IPS-20b (cell line): Measurements from ENCODE around the gene MYO1A.

Experiments
- H3K27ac ChIP-seq: one replicate; pipeline ENCODE4 v1.5.1; 2013; ENCODE audit warnings: low read length
- H3K27me3 ChIP-seq: 2 replicates; pipeline ENCODE4 v1.6.1; 2013; ENCODE audit warnings: mild to moderate bottlenecking, low read length, inconsistent platforms; ENCODE audit not compliant: insufficient read depth
- H3K36me3 ChIP-seq: 2 replicates; pipeline ENCODE4 v1.6.1; 2013; ENCODE audit warnings: low read depth, mild to moderate bottlenecking, inconsistent platforms, low read length, moderate library complexity; ENCODE audit not compliant: insufficient read depth
- H3K4me1 ChIP-seq: 2 replicates; pipeline ENCODE4 v1.6.1; 2013; ENCODE audit warnings: mild to moderate bottlenecking, control low read depth, inconsistent platforms, low read length, moderate library complexity; ENCODE audit not compliant: insufficient read depth
- H3K4me3 ChIP-seq: 2 replicates; pipeline ENCODE4 v1.5.1; 2013; ENCODE audit warnings: mild to moderate bottlenecking, low read length, inconsistent platforms
- H3K9ac ChIP-seq: 2 replicates; pipeline ENCODE4 v1.6.1; 2013; ENCODE audit warnings: low read depth, mild to moderate bottlenecking, inconsistent platforms, low read length, moderate library complexity
- H3K9me3 ChIP-seq: 2 replicates; pipeline ENCODE4 v1.6.1; 2013; ENCODE audit warnings: mild to moderate bottlenecking, low read depth, low read length, inconsistent platforms; ENCODE audit not compliant: insufficient read depth

Gene MYO1A

GRCh38 chr12:57092529-57092862, 42.6 kb upstream of the MYO1A start:
- peaks cover 10% of the 10 kb centered on the region; the same call in 1 of the 2 replicates for H3K4me1 ChIP-seq
- H3K27me3 ChIP-seq = no peaks in the 10 kb centered on the region
- H3K4me3 ChIP-seq = no peak overlapping the region
- H3K27ac ChIP-seq = no peak overlapping the region
- H3K36me3 ChIP-seq = peaks cover 56% of the 10 kb centered on the region
- no peak overlapping the region for H3K9ac ChIP-seq
- H3K9me3 ChIP-seq = no peaks in the 10 kb centered on the region

- no peak overlapping the region for H3K9ac ChIP-seq
- no peak overlapping the region for H3K27ac ChIP-seq
Observed at GRCh38 chr12:57091638-57092528, 42.0 kb upstream of the MYO1A start.

GRCh38 chr12:57090924-57091637, 41.2 kb upstream of the MYO1A start:
- Histone ChIP-seq H3K36me3 (peaks cover 49% of the 10 kb centered on the region), H3K4me1 (peaks cover 10% of the 10 kb centered on the region; the same call in 1 of the 2 replicates), H3K9me3 (no peaks in the 10 kb centered on the region), H3K9ac (no peak overlapping the region), H3K4me3 (peak overlapping the region; percentile 52; the same call in 1 of the 2 replicates), H3K27ac (no peak overlapping the region), H3K27me3 (no peaks in the 10 kb centered on the region)

More at GRCh38 chr12:57091638-57092528, 42.0 kb upstream of the MYO1A start:
- H3K36me3 ChIP-seq = peaks cover 56% of the 10 kb centered on the region
- H3K9me3 ChIP-seq = no peaks in the 10 kb centered on the region
- H3K27me3 ChIP-seq = no peaks in the 10 kb centered on the region
- peaks cover 10% of the 10 kb centered on the region; the same call in 1 of the 2 replicates for H3K4me1 ChIP-seq
- no peak overlapping the region for H3K4me3 ChIP-seq

- Histone ChIP-seq H3K4me1 (peaks cover 14% of the 10 kb centered on the region; the same call in 1 of the 2 replicates), H3K4me3 (peak overlapping the region; percentile 52), H3K9ac (no peak overlapping the region), H3K27me3 (no peaks in the 10 kb centered on the region), H3K9me3 (no peaks in the 10 kb centered on the region), H3K27ac (no peak overlapping the region), H3K36me3 (peaks cover 43% of the 10 kb centered on the region)
Observed at GRCh38 chr12:57090490-57090889, 40.6 kb upstream of the MYO1A start.

- H3K27ac ChIP-seq = no peak overlapping the region
- H3K4me3 ChIP-seq = peak overlapping the region; percentile 90
- peak overlapping the region; percentile 77; the same call in 1 of the 2 replicates for H3K9ac ChIP-seq
- peaks cover 33% of the 10 kb centered on the region for H3K36me3 ChIP-seq
- no peaks in the 10 kb centered on the region for H3K9me3 ChIP-seq
- peaks cover 16% of the 10 kb centered on the region; the same call in 1 of the 2 replicates for H3K4me1 ChIP-seq
- no peaks in the 10 kb centered on the region for H3K27me3 ChIP-seq
Observed at GRCh38 chr12:57089271-57090245, 39.6 kb upstream of the MYO1A start.

GRCh38 chr12:57088354-57089270, 38.7 kb upstream of the MYO1A start, which contains the start of gene NAB2:
Gene NAB2 (plus strand): TSS chr12:57089114. CDS start chr12:57089272, 158 bp downstream.
- H3K9me3 ChIP-seq = no peaks in the 10 kb centered on the region
- H3K4me3 ChIP-seq = peak within 1 kb of the TSS; percentile 90
- H3K36me3 ChIP-seq = peaks cover 27% of the 10 kb centered on the region
- H3K27ac ChIP-seq = peak within 1 kb of the TSS; percentile 63
- no peaks in the 10 kb centered on the region for H3K27me3 ChIP-seq
- H3K4me1 ChIP-seq = peaks cover 10% of the 10 kb centered on the region; the same call in 1 of the 2 replicates
- H3K9ac ChIP-seq = peak within 1 kb of the TSS; percentile 91

- Histone ChIP-seq H3K27me3 (no peaks in the 10 kb centered on the region), H3K36me3 (peaks cover 19% of the 10 kb centered on the region), H3K27ac (peak overlapping the region; percentile 63), H3K4me1 (peaks cover 9% of the 10 kb centered on the region; the same call in 1 of the 2 replicates), H3K9ac (peak overlapping the region; percentile 91), H3K4me3 (peak overlapping the region; percentile 83), H3K9me3 (no peaks in the 10 kb centered on the region)
Observed at GRCh38 chr12:57087691-57088353, 37.9 kb upstream of the MYO1A start.

GRCh38 chr12:57087010-57087690, 37.2 kb upstream of the MYO1A start:
- H3K27ac ChIP-seq = peak overlapping the region; percentile 81

GRCh38 chr12:57086493-57087009, 36.6 kb upstream of the MYO1A start:
- Histone ChIP-seq H3K4me3 (peak overlapping the region; percentile 83), H3K9me3 (no peaks in the 10 kb centered on the region), H3K36me3 (peaks cover 7% of the 10 kb centered on the region), H3K27me3 (no peaks in the 10 kb centered on the region), H3K4me1 (peaks cover 9% of the 10 kb centered on the region; the same call in 1 of the 2 replicates), H3K9ac (peak overlapping the region; percentile 84), H3K27ac (peak overlapping the region; percentile 81)

More at GRCh38 chr12:57087010-57087690, 37.2 kb upstream of the MYO1A start:
- Histone ChIP-seq H3K36me3 (peaks cover 13% of the 10 kb centered on the region), H3K4me3 (peak overlapping the region; percentile 83), H3K9me3 (no peaks in the 10 kb centered on the region), H3K27me3 (no peaks in the 10 kb centered on the region), H3K9ac (peak overlapping the region; percentile 91; the same call in 1 of the 2 replicates), H3K4me1 (peaks cover 9% of the 10 kb centered on the region; the same call in 1 of the 2 replicates)
